MM.1S (cell line): ENCODE results near the gene APBA1.

Experiments used
- DNase-seq: peaks from one replicate; pipeline ENCODE4 v3.0.0-alpha.2; 2015
- H2AFZ ChIP-seq: fragments of 300-600 bp; sonication (generic); 2 replicates; pipeline ENCODE4 v1.6.0; 2016; ENCODE audit warnings: antibody characterized with exemption, low read length
- H3F3A ChIP-seq: fragments of 300-600 bp; sonication (generic); 2 replicates; pipeline ENCODE4 v1.6.1; 2016; ENCODE audit warnings: mild to moderate bottlenecking, antibody characterized with exemption, low read length, moderate library complexity, mixed read lengths; ENCODE audit not compliant: insufficient read depth
- H3K27ac ChIP-seq: fragments of 300-600 bp; sonication (generic); 2 replicates; pipeline ENCODE4 v1.5.1; 2016; ENCODE audit warnings: mild to moderate bottlenecking, low read length
- H3K27me3 ChIP-seq: fragments of 300-600 bp; sonication (generic); replicated peaks from 2 replicates; pipeline ENCODE4 v1.6.0; 2016; ENCODE audit warnings: low read length; ENCODE audit not compliant: insufficient read depth
- H3K36me3 ChIP-seq: fragments of 300-600 bp; sonication (generic); replicated peaks from 2 replicates; pipeline ENCODE4 v1.6.1; 2016; ENCODE audit warnings: mild to moderate bottlenecking, low read length, mixed read lengths; ENCODE audit not compliant: insufficient read depth
- H3K4me1 ChIP-seq: fragments of 300-600 bp; sonication (generic); 2 replicates; pipeline ENCODE4 v1.6.1; 2016; ENCODE audit warnings: low read length, mixed read lengths
- H3K4me2 ChIP-seq: fragments of 300-600 bp; sonication (generic); 2 replicates; pipeline ENCODE4 v1.6.0; 2016; ENCODE audit warnings: low read depth, low read length
- H3K4me3 ChIP-seq: fragments of 300-600 bp; sonication (generic); 2 replicates; pipeline ENCODE4 v1.5.1; 2016; ENCODE audit warnings: low read length, mixed read lengths
- H3K79me2 ChIP-seq: fragments of 300-600 bp; sonication (generic); 2 replicates; pipeline ENCODE4 v1.6.1; 2016; ENCODE audit warnings: mixed run types, low read length, mixed read lengths
- H3K9ac ChIP-seq: fragments of 300-600 bp; sonication (generic); 2 replicates; pipeline ENCODE4 v1.6.1; 2016; ENCODE audit warnings: low read length, mixed read lengths
- H3K9me2 ChIP-seq: fragments of 300-600 bp; sonication (generic); replicated peaks from 2 replicates; pipeline ENCODE4 v1.6.1; 2016; ENCODE audit warnings: mild to moderate bottlenecking, low read length, mixed read lengths; ENCODE audit not compliant: insufficient read depth
- H3K9me3 ChIP-seq: fragments of 300-600 bp; sonication (generic); replicated peaks from 2 replicates; pipeline ENCODE4 v1.6.1; 2016; ENCODE audit warnings: mild to moderate bottlenecking, low read length, mixed read lengths; ENCODE audit not compliant: insufficient read depth
- H4K20me1 ChIP-seq: fragments of 300-600 bp; sonication (generic); 2 replicates; pipeline ENCODE4 v1.6.1; 2016; ENCODE audit warnings: mild to moderate bottlenecking, low read length, moderate library complexity, mixed read lengths; ENCODE audit not compliant: insufficient read depth
- EZH2 ChIP-seq: fragments of 300-600 bp; sonication (generic); optimal IDR thresholded peaks from 2 replicates; pipeline ENCODE3; 2017; ENCODE audit warnings: low read depth, mild to moderate bottlenecking, antibody characterized with exemption, low read length, mixed read lengths
- EZH2phosphoT487 ChIP-seq: fragments of 300-600 bp; sonication (generic); IDR thresholded peaks from 2 replicates; pipeline ENCODE4 v1.6.1; 2018; ENCODE audit warnings: antibody characterized with exemption, low read length
- TF ChIP-seq, protein P1 (sequence below): fragments of 300-600 bp; sonication (generic); IDR thresholded peaks from 2 replicates; pipeline ENCODE4 v1.5.1; 2016; ENCODE audit warnings: antibody characterized with exemption, low read length, mixed read lengths

APBA1 gene

DNA sequence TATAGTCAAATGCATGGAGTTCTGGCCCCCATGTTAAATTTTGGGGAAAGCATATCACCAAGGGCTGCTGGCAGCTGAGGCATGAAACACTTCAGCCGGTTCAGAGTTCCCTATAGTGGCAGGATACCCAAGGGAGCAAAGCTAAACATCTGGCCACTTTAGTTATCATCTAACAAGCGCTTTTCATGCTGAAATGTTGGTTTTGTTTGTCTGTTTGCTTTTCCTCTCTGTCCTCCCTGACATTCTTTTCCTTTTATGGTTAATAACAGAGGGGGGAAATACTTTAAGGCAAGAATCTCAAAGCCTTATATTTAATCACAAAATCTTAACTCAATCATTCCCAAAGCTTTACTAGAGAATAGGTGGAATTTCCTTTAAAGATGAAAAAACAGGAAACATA lies 11.9 kb downstream of the APBA1 start:
- no peaks in the 10 kb centered on the region for H3K27me3 ChIP-seq
- H3K79me2 ChIP-seq: no peaks in the 10 kb centered on the region
- no peak for DNase-seq
- no peak for TF ChIP-seq EZH2phosphoT487
- TF ChIP-seq EZH2: no peak
- TF ChIP-seq, protein P1, sequence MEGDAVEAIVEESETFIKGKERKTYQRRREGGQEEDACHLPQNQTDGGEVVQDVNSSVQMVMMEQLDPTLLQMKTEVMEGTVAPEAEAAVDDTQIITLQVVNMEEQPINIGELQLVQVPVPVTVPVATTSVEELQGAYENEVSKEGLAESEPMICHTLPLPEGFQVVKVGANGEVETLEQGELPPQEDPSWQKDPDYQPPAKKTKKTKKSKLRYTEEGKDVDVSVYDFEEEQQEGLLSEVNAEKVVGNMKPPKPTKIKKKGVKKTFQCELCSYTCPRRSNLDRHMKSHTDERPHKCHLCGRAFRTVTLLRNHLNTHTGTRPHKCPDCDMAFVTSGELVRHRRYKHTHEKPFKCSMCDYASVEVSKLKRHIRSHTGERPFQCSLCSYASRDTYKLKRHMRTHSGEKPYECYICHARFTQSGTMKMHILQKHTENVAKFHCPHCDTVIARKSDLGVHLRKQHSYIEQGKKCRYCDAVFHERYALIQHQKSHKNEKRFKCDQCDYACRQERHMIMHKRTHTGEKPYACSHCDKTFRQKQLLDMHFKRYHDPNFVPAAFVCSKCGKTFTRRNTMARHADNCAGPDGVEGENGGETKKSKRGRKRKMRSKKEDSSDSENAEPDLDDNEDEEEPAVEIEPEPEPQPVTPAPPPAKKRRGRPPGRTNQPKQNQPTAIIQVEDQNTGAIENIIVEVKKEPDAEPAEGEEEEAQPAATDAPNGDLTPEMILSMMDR: no peak
- no peaks in the 10 kb centered on the region for H3F3A ChIP-seq
- H3K36me3 ChIP-seq: no peaks in the 10 kb centered on the region
- no peak overlapping the region for H3K27ac ChIP-seq
- no peaks in the 10 kb centered on the region for H3K9me3 ChIP-seq
- H3K4me2 ChIP-seq: no peak overlapping the region
- H3K9me2 ChIP-seq: no peaks in the 10 kb centered on the region
- no peak overlapping the region for H2AFZ ChIP-seq
- H3K4me1 ChIP-seq: no peaks in the 10 kb centered on the region
- no peaks in the 10 kb centered on the region for H4K20me1 ChIP-seq
- no peak overlapping the region for H3K9ac ChIP-seq
- H3K4me3 ChIP-seq: no peak overlapping the region

DNA sequence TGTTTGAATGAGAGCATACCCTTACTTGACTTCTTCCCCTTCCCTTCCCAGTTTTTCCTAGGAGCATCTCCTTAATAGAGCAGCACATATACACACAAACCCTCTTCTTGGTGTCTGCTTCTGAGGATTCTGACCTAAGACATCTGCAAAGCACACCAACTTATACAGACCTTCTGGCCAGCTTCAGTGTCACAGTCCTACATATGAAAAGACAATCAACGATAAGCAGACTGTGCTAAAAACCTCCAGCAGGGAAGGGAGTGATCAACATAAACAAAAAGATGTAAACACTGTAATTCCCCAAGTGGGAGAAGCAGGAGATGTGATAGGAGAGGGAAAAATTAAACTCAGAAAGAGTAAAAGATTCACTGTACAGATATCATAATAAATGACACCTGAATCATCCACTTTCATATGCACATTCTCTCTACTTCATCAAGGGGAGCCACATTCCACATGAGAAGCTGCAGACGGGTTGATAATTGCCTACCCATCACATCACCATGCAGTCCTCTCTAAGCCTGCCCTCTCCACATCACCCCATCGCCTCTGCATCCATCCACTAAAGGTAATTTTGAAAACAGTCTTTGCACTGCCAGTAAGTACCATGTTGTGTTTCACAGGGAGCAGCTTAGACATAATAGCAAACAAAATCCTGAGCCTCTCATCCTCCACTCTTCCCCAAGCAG lies 13.0 kb downstream of the APBA1 start:
- no peaks in the 10 kb centered on the region for H3K79me2 ChIP-seq
- H3K4me2 ChIP-seq: no peak overlapping the region
- H3K9me2 ChIP-seq: no peaks in the 10 kb centered on the region
- H3K27me3 ChIP-seq: no peaks in the 10 kb centered on the region
- no peak overlapping the region for H3K9ac ChIP-seq
- TF ChIP-seq EZH2phosphoT487: no peak
- TF ChIP-seq, protein P1: no peak
- TF ChIP-seq EZH2: no peak
- no peaks in the 10 kb centered on the region for H3K4me1 ChIP-seq
- H3K27ac ChIP-seq: no peak overlapping the region
- no peaks in the 10 kb centered on the region for H3K9me3 ChIP-seq
- no peak overlapping the region for H2AFZ ChIP-seq
- H4K20me1 ChIP-seq: no peaks in the 10 kb centered on the region
- H3F3A ChIP-seq: no peaks in the 10 kb centered on the region
- no peak overlapping the region for H3K4me3 ChIP-seq
- H3K36me3 ChIP-seq: no peaks in the 10 kb centered on the region
- no peak for DNase-seq

DNA sequence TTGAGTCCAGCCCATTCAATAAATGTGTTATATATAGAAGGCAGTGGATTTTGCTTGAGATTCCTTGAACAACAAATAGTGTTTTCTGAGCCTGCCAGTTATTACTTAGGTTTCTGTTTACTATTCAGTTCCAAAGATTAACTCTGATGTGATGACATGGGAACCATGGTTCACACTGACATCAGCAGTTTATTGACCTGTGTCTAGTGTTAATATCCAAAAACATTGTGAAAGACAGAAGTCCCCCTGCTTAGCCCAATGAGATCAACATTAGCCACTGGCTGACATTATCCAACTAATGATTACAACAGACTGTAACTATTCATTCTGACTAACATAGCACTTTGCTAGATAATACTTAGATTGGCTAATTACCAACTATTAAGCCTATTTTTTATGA lies 14.9 kb downstream of the APBA1 start:
- no peaks in the 10 kb centered on the region for H3K9me3 ChIP-seq
- H3K27ac ChIP-seq: no peak overlapping the region
- H4K20me1 ChIP-seq: no peaks in the 10 kb centered on the region
- no peaks in the 10 kb centered on the region for H3F3A ChIP-seq
- H3K27me3 ChIP-seq: no peaks in the 10 kb centered on the region
- H3K9me2 ChIP-seq: no peaks in the 10 kb centered on the region
- no peak overlapping the region for H3K9ac ChIP-seq
- H2AFZ ChIP-seq: no peak overlapping the region
- no peaks in the 10 kb centered on the region for H3K4me1 ChIP-seq
- TF ChIP-seq, protein P1: no peak
- no peak for TF ChIP-seq EZH2
- no peak for TF ChIP-seq EZH2phosphoT487
- H3K79me2 ChIP-seq: no peaks in the 10 kb centered on the region
- no peaks in the 10 kb centered on the region for H3K36me3 ChIP-seq
- H3K4me2 ChIP-seq: no peak overlapping the region
- DNase-seq: no peak
- no peak overlapping the region for H3K4me3 ChIP-seq
